Activated CD4-positive, alpha-beta T cell treated with anti-CD3 and anti-CD28 coated beads, Interleukin-2, amount 50 U/mL, for 1 hour (primary cell): ENCODE measurements around the gene CHGA.

Source experiments
- DNase-seq: peaks from one replicate; pipeline ENCODE4 v3.0.0-alpha.2; 2020

CHGA gene

GRCh38 chr14:92984082-92984788, 61.3 kb downstream of the CHGA start:
- DNase-seq: no peak
